GM19468 (cell line): ENCODE data around the gene PLCH2.
"Not testable (repeated sequence)": the region's sequence is repeated elsewhere in the genome, so short reads cannot be mapped to it uniquely, and the experiment has no call there.

Experiments used
- ATAC-seq: cut with Tn5 transposase; IDR thresholded peaks from one replicate; pipeline ENCODE4 v1.9.1; 2021; ENCODE audit warnings: mild to moderate bottlenecking, moderate library complexity, moderate number of reproducible peaks; ENCODE audit not compliant: unreplicated experiment; ENCODE audit errors: extremely low read depth

The PLCH2 gene

DNA sequence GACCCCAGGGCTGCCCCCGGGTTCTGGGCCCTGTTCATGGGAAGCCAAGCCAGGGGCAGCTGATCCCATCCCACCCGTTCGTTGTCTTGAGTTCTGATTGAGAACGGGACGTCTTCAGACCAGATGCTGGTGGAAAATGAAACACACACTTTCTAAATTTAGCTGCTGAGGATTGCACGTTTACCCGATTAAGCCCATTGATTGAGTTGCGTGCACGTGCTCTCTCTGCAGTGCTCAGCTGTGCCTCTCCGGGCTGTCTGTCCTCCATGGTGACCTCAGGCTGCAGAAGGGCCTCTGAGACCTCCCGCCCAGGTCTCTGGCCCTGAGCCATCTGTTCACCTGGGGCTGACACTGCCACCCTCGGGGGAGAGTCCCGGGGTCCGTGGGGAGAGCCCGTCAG lies 36.7 kb upstream of the PLCH2 start:
- no peak for ATAC-seq

GRCh38 chr1:2440346-2440745 lies 35.7 kb upstream of the PLCH2 start:
- ATAC-seq, result not testable (repeated sequence)

- ATAC-seq, result no peak
These were observed 34.3 kb upstream of the PLCH2 start for GRCh38 chr1:2441746-2442145.

- ATAC-seq, result no peak
These were observed 33.4 kb upstream of the PLCH2 start for GRCh38 chr1:2442661-2443060.

DNA sequence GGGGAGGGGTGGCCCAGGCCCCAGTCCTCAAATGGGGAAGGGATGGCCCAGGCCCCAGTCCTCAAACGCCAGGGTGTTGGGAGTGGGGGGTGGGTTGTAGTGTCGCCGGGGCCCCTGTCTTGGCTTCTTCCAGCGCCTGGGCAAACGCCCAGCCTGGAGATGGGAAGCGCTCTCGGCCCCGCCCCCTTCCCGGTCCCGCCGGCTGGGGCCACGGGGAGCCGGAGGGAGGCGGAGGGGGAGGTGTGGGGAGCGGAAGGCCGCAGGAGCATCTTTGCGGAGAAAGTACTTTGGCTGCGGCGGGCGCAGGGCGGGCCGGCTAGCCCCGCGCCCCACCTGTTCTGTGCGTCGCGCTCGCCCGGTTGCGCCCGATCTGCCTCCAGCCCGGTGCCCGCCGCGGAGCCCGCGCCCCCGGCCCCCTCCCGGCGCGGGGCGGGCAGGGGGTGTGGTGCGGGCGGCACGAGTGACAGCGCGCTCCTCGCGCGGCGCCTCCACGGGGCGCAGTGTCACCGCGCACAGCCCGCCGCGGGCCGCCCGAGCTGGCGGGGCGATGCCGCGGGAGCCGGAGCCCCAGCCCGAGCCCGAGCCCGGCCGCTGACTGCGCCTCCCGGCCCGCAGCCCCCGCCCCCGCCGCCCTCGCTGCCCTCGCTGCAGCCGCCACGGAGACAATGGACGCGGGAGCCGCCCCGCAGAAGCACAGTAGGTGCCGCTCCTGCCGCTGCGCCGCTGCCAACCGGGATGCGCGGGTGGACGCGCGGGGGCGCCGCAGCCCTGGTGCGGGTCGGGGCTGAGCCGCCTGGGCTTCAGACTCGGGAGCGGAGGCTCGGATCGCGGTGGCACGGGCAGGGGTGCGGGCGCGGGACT lies 32.6 kb upstream of the PLCH2 start:
- ATAC-seq, result no peak

- no peak for ATAC-seq
These were observed 31.9 kb upstream of the PLCH2 start for GRCh38 chr1:2444138-2444591.

GRCh38 chr1:2445162-2445822 lies 30.8 kb upstream of the PLCH2 start:
- no peak for ATAC-seq

DNA sequence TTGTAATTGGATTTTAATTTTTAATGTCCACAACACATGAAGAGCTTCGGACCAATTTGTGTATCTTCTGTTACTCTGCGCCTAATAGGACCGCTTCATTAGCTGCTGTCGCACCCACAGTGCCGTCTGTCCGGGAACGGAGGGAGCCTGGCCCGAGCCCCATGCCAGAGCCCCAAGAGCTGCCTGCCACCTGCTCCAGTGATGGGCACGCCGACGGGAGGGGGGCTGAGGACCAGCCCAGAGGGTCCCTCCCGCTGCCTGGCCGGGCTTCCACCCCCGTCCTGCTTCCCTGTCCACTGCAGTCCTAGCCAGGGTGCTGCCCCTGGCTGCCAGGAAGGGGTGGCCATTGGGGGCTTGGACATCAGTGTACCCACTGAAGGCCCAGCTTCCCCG lies 30.3 kb upstream of the PLCH2 start:
- no peak for ATAC-seq

DNA sequence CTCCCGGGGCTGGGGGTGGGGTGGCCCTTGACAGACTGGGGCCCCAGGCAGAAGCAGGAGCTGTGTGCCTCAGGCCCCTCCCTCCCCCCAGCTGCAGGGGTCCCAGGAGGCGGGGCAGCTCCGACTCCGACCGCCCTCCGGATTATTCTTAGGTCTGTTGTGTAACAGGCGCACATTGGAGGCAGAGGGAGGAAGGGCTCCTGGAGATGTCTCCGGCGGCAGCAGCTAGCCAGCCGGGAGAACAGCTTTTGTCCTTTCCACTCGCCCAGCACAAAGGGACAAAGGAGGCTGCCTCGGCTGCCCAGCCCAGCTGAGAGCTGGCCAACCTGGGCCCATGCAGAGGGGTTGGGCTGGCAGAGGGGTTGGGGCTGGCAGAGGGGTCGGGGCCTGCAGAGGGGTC lies 29.7 kb upstream of the PLCH2 start:
- ATAC-seq, result no peak

DNA sequence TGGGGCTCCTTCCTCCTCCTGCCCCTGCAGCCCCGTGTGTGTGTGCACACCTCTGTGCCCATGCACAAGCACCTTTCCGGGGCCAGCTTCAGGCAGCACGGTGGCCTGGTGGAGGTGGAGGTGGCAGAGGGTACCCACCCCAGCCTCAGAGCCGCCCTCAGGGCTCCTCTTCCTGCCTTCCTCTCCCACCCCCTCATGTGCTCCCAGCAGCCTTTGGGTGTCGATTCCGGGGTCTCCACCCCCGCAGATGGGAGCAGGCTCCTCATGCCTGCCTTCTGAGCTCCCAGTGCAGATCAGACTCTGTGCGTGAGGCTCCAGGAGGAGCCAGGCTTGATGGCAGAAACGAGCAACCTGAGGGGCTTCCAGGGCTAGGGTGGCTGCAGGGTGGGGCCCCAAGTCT lies 29.2 kb upstream of the PLCH2 start:
- no peak for ATAC-seq

- ATAC-seq, result no peak
These were observed 28.6 kb upstream of the PLCH2 start for GRCh38 chr1:2447276-2448097.

GRCh38 chr1:2448098-2448445 lies 28.0 kb upstream of the PLCH2 start:
- no peak for ATAC-seq

DNA sequence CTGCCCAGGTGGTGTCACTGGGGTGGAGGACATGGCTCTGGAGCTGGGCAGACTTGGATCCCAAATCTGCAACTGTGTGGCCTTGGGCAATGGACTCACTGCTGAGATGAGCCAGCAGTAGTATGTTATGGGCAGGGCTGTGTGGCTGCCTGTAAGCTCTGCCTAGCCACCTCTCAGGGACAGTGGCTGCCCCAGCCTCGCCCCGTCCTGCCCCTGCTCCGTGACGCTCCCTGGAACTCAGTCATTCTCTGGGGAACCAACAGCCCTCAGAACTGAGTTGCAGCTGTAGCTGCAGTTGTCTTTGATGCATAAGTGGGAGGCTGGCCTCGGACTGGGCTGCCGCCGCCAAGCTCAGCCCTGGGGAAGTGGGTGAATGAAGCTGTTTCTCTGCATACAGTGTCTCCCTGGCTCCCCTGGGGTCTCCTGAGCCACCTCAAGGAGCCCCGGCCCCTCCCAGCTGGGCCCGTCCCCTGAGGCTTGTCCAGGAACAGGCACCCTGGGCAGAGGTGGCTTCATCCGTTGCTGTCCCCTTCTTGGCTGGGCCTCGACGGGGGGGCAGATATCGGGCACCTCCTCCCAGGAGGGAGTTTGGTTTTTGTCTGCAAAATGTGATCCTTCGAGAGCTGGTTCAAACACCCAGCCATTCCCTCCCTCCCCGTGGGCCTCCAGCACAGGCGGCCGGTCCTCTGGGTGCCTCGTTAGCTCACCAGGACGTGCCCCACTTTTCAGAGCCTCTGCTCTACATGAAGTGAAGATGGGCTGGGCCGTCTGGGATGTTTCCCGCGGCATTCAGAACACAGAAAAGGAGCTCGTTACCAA lies 26.2 kb upstream of the PLCH2 start:
- ATAC-seq, result no peak

- ATAC-seq, result no peak
These were observed 24.3 kb upstream of the PLCH2 start for GRCh38 chr1:2451741-2452140.

DNA sequence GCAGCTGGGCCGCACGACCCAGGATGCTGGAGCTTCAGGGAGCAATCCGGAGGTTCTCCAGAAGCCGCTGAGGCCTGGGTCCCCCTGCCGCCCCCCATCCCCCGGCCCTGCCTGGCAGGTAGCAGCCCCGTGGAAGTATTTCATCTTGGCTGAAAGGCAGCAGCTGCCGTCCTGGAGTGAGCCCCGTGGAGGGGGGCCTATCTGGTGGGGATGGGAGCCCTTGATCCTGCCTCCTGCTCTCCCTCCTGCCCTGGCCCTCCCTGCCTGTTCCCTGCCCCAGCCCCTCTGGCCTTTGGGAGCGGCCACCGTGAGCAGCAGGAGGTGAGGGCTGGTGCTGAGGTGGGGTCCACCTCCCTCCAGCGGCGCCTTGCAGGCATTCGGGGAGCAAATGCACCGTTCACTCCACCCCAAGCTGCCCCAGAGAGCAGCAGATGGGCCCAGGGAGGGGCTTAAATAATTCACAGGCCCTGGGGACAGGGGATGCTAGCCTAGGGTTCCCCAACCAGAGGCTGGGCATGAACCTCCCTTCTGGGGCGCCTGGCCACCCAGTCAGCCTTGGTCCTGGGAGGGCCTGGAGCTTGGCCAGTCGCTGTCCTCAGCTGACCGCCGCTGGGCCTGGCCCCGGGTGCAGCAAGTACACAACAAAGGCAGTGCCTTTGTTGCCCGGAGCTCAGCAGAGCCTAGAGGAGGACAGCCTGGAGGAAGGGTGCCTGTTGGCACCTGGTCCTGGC lies 23.7 kb upstream of the PLCH2 start:
- ATAC-seq, result no peak

- ATAC-seq, result no peak
These were observed 23.2 kb upstream of the PLCH2 start for GRCh38 chr1:2452932-2453315.

GRCh38 chr1:2454227-2454626 lies 21.9 kb upstream of the PLCH2 start:
- ATAC-seq, result no peak

DNA sequence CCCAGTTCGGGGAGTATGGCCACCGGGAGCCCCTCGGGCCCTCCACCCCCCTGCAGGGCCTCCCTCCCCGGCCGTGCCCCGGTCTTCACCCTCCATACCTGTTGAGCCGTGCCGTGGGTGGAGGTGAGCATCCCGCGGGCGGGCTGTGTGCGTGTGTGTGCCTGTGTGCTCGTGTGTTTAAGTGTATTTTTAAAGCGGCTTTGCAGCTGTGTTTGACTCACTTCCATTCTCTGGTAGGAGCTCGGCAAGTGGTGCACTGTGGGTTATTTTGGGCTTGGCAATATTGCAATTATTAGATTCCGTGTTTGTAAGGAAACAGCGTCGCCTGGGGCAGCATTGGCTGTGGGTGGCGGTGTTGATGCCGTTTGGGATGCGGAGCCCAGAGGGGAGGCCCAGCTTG lies 20.3 kb upstream of the PLCH2 start:
- ATAC-seq, result no peak

DNA sequence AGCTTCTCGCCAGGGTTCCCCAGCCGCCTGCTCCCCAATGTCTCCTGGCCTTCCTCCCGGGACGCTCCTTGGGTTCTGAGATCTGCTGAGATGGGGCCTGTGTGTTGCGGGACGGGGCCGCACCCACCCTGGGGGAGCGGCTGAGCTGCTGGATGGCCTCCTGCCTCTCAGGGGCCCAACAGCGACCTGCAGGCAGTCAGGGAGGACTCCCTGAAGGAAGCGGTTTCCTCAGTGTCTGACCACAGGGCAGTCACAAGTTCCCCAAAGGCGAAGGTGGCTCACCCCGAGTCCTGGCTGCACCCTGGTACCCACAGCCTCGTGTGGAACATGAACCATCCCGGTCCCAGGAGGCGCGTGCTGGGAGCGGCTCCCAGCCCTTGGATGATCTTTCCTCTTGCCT lies 18.6 kb upstream of the PLCH2 start:
- no peak for ATAC-seq

DNA sequence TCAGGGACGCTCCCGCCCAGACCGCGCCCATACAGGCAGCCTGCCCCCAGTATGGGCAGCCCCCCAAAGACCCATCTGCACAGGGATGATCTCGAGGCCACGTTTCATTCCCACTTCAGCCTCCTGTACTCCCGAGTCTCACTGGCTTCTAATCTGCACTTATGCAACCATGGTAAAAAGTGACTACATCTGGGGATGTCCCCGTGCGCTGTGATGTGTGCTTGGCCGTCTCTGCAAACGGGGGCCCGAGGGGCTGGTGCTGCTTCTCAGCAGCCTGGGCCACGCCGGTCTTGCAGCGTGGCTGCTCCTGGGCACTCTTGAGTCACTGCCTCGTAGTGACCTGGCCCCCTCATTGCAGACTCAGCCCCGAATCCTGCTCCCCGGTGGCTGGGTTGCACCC lies 17.4 kb upstream of the PLCH2 start:
- ATAC-seq, result no peak
